OCI-LY1 (cell line): ENCODE results near the gene ZNF431.

Source experiments
- CTCF ChIP-seq: fragments of 200-600 bp; sonication (generic), shearing (Covaris generic); IDR thresholded peaks from 2 replicates; pipeline ENCODE4 v1.5.1; 2017; ENCODE audit warnings: mild to moderate bottlenecking, antibody characterized with exemption, low read length, moderate library complexity, mixed read lengths
- EZH2 ChIP-seq: fragments of 200-600 bp; sonication (generic), shearing (Covaris generic); IDR thresholded peaks from 2 replicates; pipeline ENCODE4 v1.8.0; 2017; ENCODE audit warnings: borderline replicate concordance, mixed run types, mild to moderate bottlenecking, antibody characterized with exemption, low read length, moderate library complexity, mixed read lengths

GRCh38 chr19:21148681-21149080 lies 6.8 kb downstream of the ZNF431 start:
- TF ChIP-seq CTCF: no peak
- no peak for TF ChIP-seq EZH2
